RWPE1 (cell line): Measurements from ENCODE around the gene TMEM119.

Source experiments
- CTCF ChIA-PET: fragments of 350-600 bp; sonication (Branson Sonifier 250); formaldehyde crosslinking; extraction: SDS; loops from one replicate; lab custom pipeline; 2021; lab: Yijun Ruan, JAX
- POLR2A ChIA-PET: fragments of 400-600 bp; formaldehyde crosslinking; extraction: SDS; loops from one replicate; lab custom pipeline; 2020; ENCODE audit warnings: antibody characterized with exemption; ENCODE audit not compliant: low non-redundant PET; lab: Yijun Ruan, JAX
- DNase-seq: peaks from one replicate; pipeline ENCODE4 v3.0.0; 2012; ENCODE audit warnings: low spot score
- H3K27ac ChIP-seq: fragments of 450-650 bp; 2 replicates; pipeline ENCODE4 v1.5.1; 2017
- CTCF ChIP-seq: fragments of 450-650 bp; conservative IDR thresholded peaks from 2 replicates; pipeline ENCODE4 v1.5.1; 2017; ENCODE audit warnings: low read depth, mild to moderate bottlenecking

The TMEM119 gene

GRCh38 chr12:108605690-108606406 is 8.0 kb upstream of the TMEM119 start:
- DNase-seq, result no peak
- TF ChIP-seq CTCF, result no peak
- CTCF ChIA-PET, result no interaction called here
- no peak overlapping the region for H3K27ac ChIP-seq
- POLR2A ChIA-PET, result no interaction called here

GRCh38 chr12:108605000-108605689 is 7.3 kb upstream of the TMEM119 start:
- TF ChIP-seq CTCF, result no peak
- DNase-seq, result no peak
- POLR2A ChIA-PET, result no interaction called here
- CTCF ChIA-PET, result no interaction called here
- H3K27ac ChIP-seq, result no peak overlapping the region

- POLR2A ChIA-PET, result no interaction called here
- no peak for DNase-seq
- no peak overlapping the region for H3K27ac ChIP-seq
- CTCF ChIA-PET, result no interaction called here
- no peak for TF ChIP-seq CTCF
Measured at GRCh38 chr12:108604208-108604941, 6.5 kb upstream of the TMEM119 start.

GRCh38 chr12:108603743-108604142 is 5.9 kb upstream of the TMEM119 start:
- ChIA-PET CTCF (no interaction called here), POLR2A (no interaction called here)
- no peak for DNase-seq
- no peak overlapping the region for H3K27ac ChIP-seq
- TF ChIP-seq CTCF, result no peak

- no peak overlapping the region for H3K27ac ChIP-seq
- TF ChIP-seq CTCF, result no peak
- ChIA-PET CTCF (no interaction called here), POLR2A (no interaction called here)
- DNase-seq, result no peak
Measured at GRCh38 chr12:108602976-108603704, 5.3 kb upstream of the TMEM119 start.

GRCh38 chr12:108602209-108602705 is 4.4 kb upstream of the TMEM119 start:
- POLR2A ChIA-PET, result no interaction called here
- DNase-seq, result no peak

More at GRCh38 chr12:108602209-108602705, 4.4 kb upstream of the TMEM119 start:
- TF ChIP-seq CTCF, result no peak
- no peak overlapping the region for H3K27ac ChIP-seq
- CTCF ChIA-PET, result interaction anchor here (1.1 kb wide), 1 partner anchor 16 kb away, joined by 6 read pairs; no protein-coding TSS in a partner anchor
